Stimulated activated CD4-positive, alpha-beta T cell treated with anti-CD3 and anti-CD28 coated beads, Interleukin-4, amount 100 ng/mL, for 1 hour (primary cell): ENCODE data around the gene ENOX1.

Source experiments
- DNase-seq: peaks from one replicate; pipeline ENCODE4 v3.0.0-alpha.2; 2020

Gene ENOX1

GRCh38 chr13:43522788-43523187 is 264.0 kb downstream of the ENOX1 start:
- no peak for DNase-seq

- no peak for DNase-seq
These were observed 266.4 kb downstream of the ENOX1 start for GRCh38 chr13:43520351-43520750.

GRCh38 chr13:43518833-43519232 is 267.9 kb downstream of the ENOX1 start:
- no peak for DNase-seq

- no peak for DNase-seq
These were observed 270.4 kb downstream of the ENOX1 start for GRCh38 chr13:43516401-43516833.

- no peak for DNase-seq
These were observed 271.2 kb downstream of the ENOX1 start for GRCh38 chr13:43515531-43515930.

- no peak for DNase-seq
These were observed 272.5 kb downstream of the ENOX1 start for GRCh38 chr13:43514311-43514710.

GRCh38 chr13:43512221-43512620 is 274.6 kb downstream of the ENOX1 start:
- DNase-seq = no peak

GRCh38 chr13:43510956-43511901 is 275.5 kb downstream of the ENOX1 start:
- DNase-seq = no peak

- DNase-seq = no peak
These were observed 291.0 kb downstream of the ENOX1 start for GRCh38 chr13:43495732-43496131.

- no peak for DNase-seq
These were observed 292.6 kb downstream of the ENOX1 start for GRCh38 chr13:43494206-43494605.

- DNase-seq = no peak
These were observed 293.2 kb downstream of the ENOX1 start for GRCh38 chr13:43493496-43494000.

- no peak for DNase-seq
These were observed 294.0 kb downstream of the ENOX1 start for GRCh38 chr13:43492745-43493144.

GRCh38 chr13:43492311-43492710 is 294.5 kb downstream of the ENOX1 start:
- DNase-seq = no peak

- DNase-seq = no peak
These were observed 297.5 kb downstream of the ENOX1 start for GRCh38 chr13:43489233-43489632.

- DNase-seq = no peak
These were observed 298.9 kb downstream of the ENOX1 start for GRCh38 chr13:43487885-43488284.

- DNase-seq = no peak
These were observed 299.3 kb downstream of the ENOX1 start for GRCh38 chr13:43487461-43487860.

GRCh38 chr13:43484432-43485225 is 302.1 kb downstream of the ENOX1 start:
- DNase-seq = no peak

GRCh38 chr13:43483930-43484329 is 302.8 kb downstream of the ENOX1 start:
- no peak for DNase-seq

- no peak for DNase-seq
These were observed 304.1 kb downstream of the ENOX1 start for GRCh38 chr13:43482641-43483040.

- no peak for DNase-seq
These were observed 304.7 kb downstream of the ENOX1 start for GRCh38 chr13:43482026-43482425.

GRCh38 chr13:43478902-43479301 is 307.9 kb downstream of the ENOX1 start:
- DNase-seq = no peak

- DNase-seq = no peak
These were observed 308.6 kb downstream of the ENOX1 start for GRCh38 chr13:43478211-43478610.

- no peak for DNase-seq
These were observed 311.6 kb downstream of the ENOX1 start for GRCh38 chr13:43475140-43475539.

- DNase-seq = no peak
These were observed 313.3 kb downstream of the ENOX1 start for GRCh38 chr13:43473437-43473836.
